Measurements from ENCODE around the gene MINDY3.

DNA sequence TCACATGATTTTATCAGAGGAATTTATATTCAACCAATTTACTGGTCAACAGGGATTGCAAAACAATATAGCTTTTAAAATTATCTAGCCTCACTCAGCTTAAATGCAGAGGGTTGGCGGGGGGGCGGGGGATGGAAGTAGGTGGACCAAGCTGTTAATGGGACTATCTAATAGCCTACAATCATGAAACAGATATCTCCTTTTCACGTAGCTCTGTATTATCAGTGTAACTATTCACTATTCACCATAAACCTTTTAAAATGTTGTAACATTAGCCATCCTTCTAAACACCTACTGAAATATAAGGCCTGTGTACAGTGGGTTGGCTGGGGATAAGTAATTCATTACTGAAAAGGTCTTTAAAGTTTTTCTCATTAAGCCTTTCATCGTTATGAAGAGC, 56.2 kb downstream of the MINDY3 start:
- TF ChIP-seq SUZ12 (IDR thresholded peaks at IDR 0.05; ENCODE audit: extremely low read depth, insufficient read depth, insufficient read length) (no peak), ZNF274 (IDR thresholded peaks at IDR 0.05; ENCODE audit: low read depth, low read length) (no peak)
